Uterus (tissue), 2 donors: ENCODE data around the gene DMBT1.

Experiments used
- CTCF ChIP-seq, 4 experiments: fragments of 200-600 bp in 2 of 4; fragments of 450-650 bp in 2 of 4; sonication (generic) in 2 of 4; IDR thresholded peaks; one replicate each; pipeline ENCODE4 v1.5.1; 2016 to 2019; ENCODE audit warnings: antibody characterized with exemption in 4 of 4, mild to moderate bottlenecking in 2 of 4, moderate library complexity in 1 of 4
- POLR2A ChIP-seq, 2 donors: fragments of 450-650 bp; IDR thresholded peaks; one replicate each; pipeline ENCODE4 v1.6.1; 2016; ENCODE audit warnings: antibody characterized with exemption in 2 of 2, mild to moderate bottlenecking in 1 of 2, moderate library complexity in 1 of 2

- TF ChIP-seq CTCF (IDR thresholded peaks at IDR 0.05) (no peak), POLR2A (IDR thresholded peaks at IDR 0.05) (no peak)
Observed at GRCh38 chr10:122672655-122673054, 112.1 kb downstream of the DMBT1 start.
